Stimulated activated CD8-positive, alpha-beta memory T cell treated with anti-CD3 and anti-CD28 coated beads, Interleukin-15, amount 100 ng/mL, for 24 hours (primary cell): ENCODE results near the gene ARSG.
A peak's percentile ranks its signal among the peaks of the same experiment; 100 is the strongest.
"Not testable (repeated sequence)": the region's sequence is repeated elsewhere in the genome, so short reads cannot be mapped to it uniquely, and the experiment has no call there.

ENCODE experiments used
- DNase-seq: peaks from one replicate; pipeline ENCODE4 v3.0.0-alpha.2; 2020; ENCODE audit warnings: low read depth

The ARSG gene

GRCh38 chr17:68329331-68329730 is 38.0 kb downstream of the ARSG start:
- no peak for DNase-seq

- DNase-seq, result not testable (repeated sequence)
Observed at GRCh38 chr17:68331932-68332331, 40.6 kb downstream of the ARSG start.

GRCh38 chr17:68334393-68334792 is 43.1 kb downstream of the ARSG start:
- no peak for DNase-seq

DNA sequence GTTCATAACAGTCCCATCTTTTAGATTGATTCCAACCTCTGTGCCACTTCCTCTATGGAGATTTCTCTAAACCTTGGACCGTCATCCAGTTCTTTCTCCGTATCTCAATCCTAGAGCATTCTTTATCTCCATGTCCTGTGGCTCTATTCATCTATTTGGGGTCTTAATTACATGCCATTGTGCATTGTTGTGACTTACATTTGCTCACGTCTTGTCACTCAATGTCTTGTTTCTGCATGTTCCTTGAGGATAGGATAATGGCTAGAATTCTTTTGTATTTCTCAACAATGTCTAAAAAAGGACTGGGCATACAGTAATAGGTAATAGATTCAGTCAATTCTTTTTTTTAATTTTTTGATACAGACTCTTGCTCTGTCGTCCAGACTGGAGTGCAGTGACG is 50.2 kb downstream of the ARSG start:
- DNase-seq, result no peak

DNA sequence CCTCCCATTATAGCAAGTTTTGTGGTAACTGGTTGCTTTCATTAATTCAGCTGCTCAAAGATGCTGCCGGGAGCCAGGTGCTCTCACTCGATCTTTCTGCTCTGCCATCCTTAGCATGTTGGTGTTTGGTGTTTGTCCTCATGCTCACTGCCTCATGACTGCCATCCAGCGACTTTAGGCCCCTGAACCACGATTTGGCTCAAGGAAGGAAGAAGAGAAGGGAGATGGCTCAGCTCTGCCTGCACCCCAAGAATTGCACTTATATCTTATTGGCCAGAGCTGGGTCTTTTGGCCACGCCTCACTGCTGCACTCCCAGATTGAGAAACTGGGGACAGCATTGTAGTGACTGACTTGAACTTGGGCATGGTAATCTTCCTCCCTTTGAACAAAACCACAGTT is 52.7 kb downstream of the ARSG start:
- no peak for DNase-seq

DNA sequence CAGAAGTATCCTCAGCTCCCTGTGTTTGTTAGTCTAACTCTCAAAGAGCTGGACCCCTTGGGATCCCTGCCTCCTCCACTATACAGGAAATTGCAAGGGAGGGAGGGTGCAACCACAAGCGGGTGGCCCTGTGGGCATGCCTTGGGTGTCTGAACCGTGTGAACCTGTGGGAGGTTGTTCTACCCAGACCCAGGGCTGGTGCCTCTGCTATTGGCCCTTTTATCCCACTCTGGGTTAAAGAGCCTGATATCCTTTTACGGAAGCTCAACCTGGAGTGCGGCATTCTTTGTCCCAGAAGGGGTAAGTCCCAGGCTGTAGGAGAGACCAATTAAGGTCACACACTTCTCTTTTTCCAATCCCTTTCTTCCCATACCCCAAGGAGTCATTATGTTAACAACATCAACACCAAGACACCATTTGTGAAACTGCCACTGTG is 53.4 kb downstream of the ARSG start:
- no peak for DNase-seq

DNA sequence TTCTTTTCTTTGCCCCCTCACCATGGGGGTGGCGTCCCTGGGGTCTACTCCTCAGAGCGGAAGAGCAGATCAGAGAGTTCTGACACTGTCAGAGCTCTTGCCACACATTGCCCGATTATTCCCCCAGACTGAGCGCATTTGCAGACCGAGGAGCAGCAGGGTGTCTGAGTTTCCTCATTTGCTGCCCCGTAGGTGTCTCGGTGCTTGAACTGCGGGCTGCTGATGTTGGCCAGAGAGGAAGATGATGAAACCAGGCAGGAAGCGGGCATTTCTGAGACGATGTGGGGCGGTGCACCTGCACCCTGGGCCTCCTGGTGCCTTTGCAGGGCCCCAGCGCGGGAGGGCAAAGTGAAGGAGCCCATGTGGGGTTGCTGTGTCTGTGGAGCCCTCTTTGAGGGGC is 55.2 kb downstream of the ARSG start:
- DNase-seq, result peak; percentile 33

DNA sequence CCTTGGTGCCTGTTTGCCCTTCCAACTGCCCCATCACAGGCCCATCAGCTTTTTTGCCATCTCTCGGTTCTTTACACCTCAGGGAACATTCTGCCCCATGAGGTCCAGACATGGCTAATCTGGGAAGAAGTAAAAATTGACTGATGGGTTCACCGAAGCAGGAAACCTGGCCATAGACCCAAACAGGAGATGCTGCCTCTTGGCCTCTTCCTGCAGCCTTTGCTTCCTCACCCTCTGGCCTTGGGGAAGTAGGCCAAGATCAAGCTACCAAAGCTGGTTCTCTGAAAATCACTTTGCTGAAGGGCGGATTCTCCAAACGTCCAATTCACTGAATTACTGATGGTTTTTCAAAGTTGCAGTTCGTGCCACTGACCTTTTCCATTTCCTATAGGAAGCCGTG is 56.1 kb downstream of the ARSG start:
- no peak for DNase-seq

GRCh38 chr17:68349157-68349556 is 57.9 kb downstream of the ARSG start:
- DNase-seq, result no peak

DNA sequence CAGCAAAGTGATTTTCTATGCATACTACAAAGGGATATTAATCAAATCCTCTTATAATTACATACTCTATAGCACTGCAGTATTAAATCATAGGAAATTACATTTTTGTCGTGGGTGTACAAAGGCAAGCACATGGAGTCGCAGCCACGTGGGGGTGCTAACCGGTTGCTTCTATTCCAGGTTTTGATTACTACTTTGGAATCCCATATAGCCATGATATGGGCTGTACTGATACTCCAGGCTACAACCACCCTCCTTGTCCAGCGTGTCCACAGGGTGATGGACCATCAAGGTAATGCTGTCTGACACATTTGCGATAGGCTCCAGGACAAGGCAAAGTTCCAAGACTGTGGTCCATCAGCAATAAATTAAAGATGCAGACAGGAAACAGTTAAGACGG is 60.1 kb downstream of the ARSG start:
- DNase-seq, result no peak

DNA sequence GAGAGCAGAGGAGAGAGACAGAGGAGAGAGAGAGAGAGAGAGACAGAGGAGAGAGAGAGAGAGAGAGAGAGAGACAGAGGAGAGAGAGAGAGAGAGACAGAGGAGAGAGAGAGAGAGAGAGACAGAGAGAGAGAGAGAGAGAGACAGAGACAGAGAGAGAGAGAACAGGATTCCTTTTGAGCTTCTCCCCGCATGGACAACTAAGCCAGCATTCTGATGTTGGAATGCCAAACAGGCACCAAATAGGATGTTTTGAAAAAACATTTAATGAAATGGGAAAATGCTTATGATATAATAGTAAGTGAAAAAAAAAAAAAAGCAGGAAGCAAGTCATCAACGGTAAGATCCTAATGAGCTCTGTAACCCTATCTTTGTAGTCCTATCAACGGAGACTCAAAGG is 60.7 kb downstream of the ARSG start:
- DNase-seq, result no peak

DNA sequence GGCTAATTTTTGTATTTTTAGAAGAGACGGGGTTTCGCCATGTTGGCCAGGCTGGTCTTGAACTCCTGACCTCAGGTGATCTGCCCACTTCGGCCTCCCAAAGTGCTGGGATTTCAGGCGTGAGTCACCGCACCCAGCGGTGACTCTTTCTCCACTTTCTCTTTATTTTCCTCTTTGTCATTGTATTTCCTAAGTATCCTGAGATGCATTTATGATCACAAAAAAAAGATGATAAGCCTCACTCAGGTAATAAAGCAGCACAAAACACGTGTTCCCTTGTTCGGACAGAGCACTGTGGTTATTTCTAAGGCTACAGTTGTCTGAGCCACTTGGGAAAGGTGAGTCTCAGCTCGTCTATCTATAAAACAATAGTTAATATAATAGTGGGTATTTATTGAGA is 61.4 kb downstream of the ARSG start:
- not testable (repeated sequence) for DNase-seq

GRCh38 chr17:68353111-68353521 is 61.8 kb downstream of the ARSG start:
- no peak for DNase-seq

DNA sequence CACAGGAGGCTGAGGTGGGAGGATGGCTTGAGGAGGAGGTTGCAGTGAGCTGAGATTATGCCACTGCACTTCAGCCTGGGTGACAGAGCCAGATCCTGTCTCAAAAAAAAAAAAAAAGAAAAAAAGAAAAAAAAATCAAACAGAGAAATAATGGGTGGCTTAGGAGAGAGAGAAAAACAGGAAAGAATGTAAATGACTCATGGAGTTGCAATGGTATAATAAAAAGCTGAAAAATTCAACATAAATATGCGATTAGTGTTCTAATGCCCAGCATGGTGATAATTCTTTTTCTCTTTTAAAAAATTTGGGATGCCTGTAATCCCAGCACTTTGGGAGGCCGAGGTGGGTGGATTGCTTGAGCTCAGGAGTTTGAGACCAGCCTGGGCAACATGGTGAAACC is 63.0 kb downstream of the ARSG start:
- DNase-seq, result not testable (repeated sequence)

DNA sequence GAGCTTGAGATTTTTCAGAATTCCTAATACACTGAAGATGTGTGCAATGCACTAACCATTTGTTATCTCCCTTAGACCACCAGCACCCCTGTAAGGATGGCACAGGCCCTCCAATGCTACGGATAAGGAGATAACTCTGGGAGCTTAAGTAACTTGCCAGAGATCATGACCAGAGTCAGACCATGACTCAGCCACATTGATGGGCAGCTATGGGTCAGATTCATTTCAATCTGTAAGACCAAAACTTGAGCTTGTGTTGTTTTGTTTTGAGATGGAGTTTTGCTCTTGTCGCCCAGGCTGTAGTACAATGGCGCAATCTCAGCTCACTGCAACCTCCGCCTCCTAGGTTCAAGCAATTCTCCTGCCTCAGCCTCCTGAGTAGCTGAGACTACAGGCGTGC is 63.8 kb downstream of the ARSG start:
- not testable (repeated sequence) for DNase-seq

DNA sequence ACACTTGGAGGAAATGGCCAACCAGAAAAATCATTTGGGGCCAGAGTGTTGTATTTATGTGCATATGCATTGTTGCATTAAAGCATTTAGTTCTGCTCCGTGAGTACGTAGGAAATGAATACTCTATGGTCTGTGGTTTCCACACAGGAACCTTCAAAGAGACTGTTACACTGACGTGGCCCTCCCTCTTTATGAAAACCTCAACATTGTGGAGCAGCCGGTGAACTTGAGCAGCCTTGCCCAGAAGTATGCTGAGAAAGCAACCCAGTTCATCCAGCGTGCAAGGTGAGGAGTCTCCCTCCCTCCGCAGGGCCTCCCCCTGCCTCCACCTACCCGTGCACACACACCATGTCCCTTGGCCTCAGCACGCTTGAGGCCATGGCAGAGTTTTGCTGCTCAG is 65.2 kb downstream of the ARSG start:
- no peak for DNase-seq

- no peak for DNase-seq
Observed at GRCh38 chr17:68356949-68357455, 65.7 kb downstream of the ARSG start.

GRCh38 chr17:68357886-68358285 is 66.6 kb downstream of the ARSG start:
- no peak for DNase-seq

- DNase-seq, result no peak
Observed at GRCh38 chr17:68359791-68360535, 68.7 kb downstream of the ARSG start.

GRCh38 chr17:68365469-68365868 is 74.2 kb downstream of the ARSG start:
- no peak for DNase-seq

DNA sequence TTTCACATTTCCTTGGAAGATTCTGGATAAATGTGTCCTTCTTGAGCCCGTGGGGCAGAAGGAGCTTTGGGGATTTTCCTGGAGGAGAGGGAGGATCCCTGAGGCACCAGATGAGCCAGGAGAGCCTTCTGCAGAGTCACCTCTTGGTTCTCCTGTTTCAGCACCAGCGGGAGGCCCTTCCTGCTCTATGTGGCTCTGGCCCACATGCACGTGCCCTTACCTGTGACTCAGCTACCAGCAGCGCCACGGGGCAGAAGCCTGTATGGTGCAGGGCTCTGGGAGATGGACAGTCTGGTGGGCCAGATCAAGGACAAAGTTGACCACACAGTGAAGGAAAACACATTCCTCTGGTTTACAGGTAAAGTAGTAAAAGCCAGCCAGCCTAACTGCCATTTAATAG is 77.1 kb downstream of the ARSG start:
- DNase-seq, result no peak

DNA sequence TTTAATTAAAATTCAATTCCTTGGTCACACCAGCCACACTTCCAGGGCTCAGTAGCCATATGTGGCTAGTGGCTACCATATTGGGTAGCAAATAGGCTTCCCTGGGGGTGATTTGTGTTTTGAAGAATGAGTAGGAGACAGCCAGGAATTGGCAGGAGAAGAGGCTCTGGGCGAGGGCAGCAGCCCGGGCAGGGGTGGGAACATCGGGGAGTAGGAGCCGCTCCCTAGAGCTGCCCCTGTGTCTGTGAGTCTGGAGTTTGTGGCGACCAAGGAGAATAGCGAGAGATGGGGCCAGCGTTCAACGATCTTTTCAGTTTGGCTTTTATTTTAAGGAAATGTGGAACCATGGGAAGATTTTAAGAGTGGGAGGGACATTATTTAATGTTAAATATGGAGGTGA is 84.3 kb downstream of the ARSG start:
- no peak for DNase-seq

GRCh38 chr17:68376178-68376577 is 84.9 kb downstream of the ARSG start:
- not testable (repeated sequence) for DNase-seq

GRCh38 chr17:68377771-68378267 is 86.5 kb downstream of the ARSG start:
- no peak for DNase-seq
